Transverse colon (tissue), 3 donors: ENCODE data around the gene TICRR.

Experiments used
- EP300 ChIP-seq: sonication (generic); formaldehyde crosslinking; IDR thresholded peaks from one replicate; pipeline ENCODE4 v1.6.1; 2017; ENCODE audit warnings: antibody characterized with exemption, low read depth
- POLR2AphosphoS5 ChIP-seq, 3 donors: sonication (generic); formaldehyde crosslinking; IDR thresholded peaks; one replicate each; pipeline ENCODE4 v1.6.1; 2016; ENCODE audit warnings: antibody characterized with exemption in 3 of 3

DNA sequence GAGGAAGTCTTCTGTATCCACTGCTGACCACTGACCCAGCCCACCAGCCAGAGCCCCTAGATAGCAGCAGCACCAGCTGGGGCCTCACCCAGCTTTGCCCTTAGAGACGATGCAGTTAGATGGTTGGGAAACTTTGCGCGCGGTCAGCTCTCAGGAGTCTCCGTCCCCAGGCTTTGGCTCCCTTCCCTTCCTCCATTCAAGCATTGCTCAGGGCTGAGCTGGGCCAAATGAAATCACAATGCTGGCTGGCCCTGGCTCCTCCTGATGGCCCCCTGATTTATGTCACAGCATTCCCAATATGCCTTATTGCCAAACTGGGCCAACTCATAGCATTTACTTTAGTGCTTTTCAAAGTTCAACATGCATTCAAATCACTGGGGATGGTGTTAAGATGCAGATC is 44.3 kb upstream of the TICRR start:
- TF ChIP-seq POLR2AphosphoS5 (IDR thresholded peaks at IDR 0.05) (no peak), EP300 (no peak)
